ENCODE results near the gene PPARGC1A.

PPARGC1A gene

GRCh38 chr4:23837371-23837770 is 52.5 kb downstream of the PPARGC1A start:
- no peak for DNase-seq

GRCh38 chr4:23835774-23836478 is 53.9 kb downstream of the PPARGC1A start:
- no peak for DNase-seq

- no peak for DNase-seq
Observed at GRCh38 chr4:23828779-23829178, 61.1 kb downstream of the PPARGC1A start.

GRCh38 chr4:23828020-23828715 is 61.7 kb downstream of the PPARGC1A start:
- DNase-seq, result no peak

GRCh38 chr4:23822181-23822580 is 67.7 kb downstream of the PPARGC1A start:
- no peak for DNase-seq

GRCh38 chr4:23819041-23819511 is 70.8 kb downstream of the PPARGC1A start:
- DNase-seq, result no peak

- no peak for DNase-seq
Observed at GRCh38 chr4:23818097-23818885, 71.6 kb downstream of the PPARGC1A start.

GRCh38 chr4:23814996-23815660 is 74.7 kb downstream of the PPARGC1A start:
- no peak for DNase-seq

GRCh38 chr4:23814587-23814986 is 75.3 kb downstream of the PPARGC1A start:
- no peak for DNase-seq

GRCh38 chr4:23811161-23811560 is 78.7 kb downstream of the PPARGC1A start:
- no peak for DNase-seq

GRCh38 chr4:23805450-23805851 is 84.4 kb downstream of the PPARGC1A start:
- no peak for DNase-seq

- no peak for DNase-seq
Observed at GRCh38 chr4:23789762-23790161, 100.1 kb downstream of the PPARGC1A start.

- DNase-seq, result no peak
Observed at GRCh38 chr4:23788460-23788859, 101.4 kb downstream of the PPARGC1A start.

GRCh38 chr4:23788027-23788426 is 101.8 kb downstream of the PPARGC1A start:
- DNase-seq, result no peak

- no peak for DNase-seq
Observed at GRCh38 chr4:23782778-23783437, 106.9 kb downstream of the PPARGC1A start.

GRCh38 chr4:23779839-23780238 is 110.0 kb downstream of the PPARGC1A start:
- DNase-seq, result no peak

GRCh38 chr4:23779422-23779821 is 110.4 kb downstream of the PPARGC1A start:
- DNase-seq, result no peak

GRCh38 chr4:23775694-23776093 is 114.2 kb downstream of the PPARGC1A start:
- DNase-seq, result no peak

- DNase-seq, result no peak
Observed at GRCh38 chr4:23774909-23775308, 114.9 kb downstream of the PPARGC1A start.

GRCh38 chr4:23773884-23774636 is 115.8 kb downstream of the PPARGC1A start:
- no peak for DNase-seq

- no peak for DNase-seq
Observed at GRCh38 chr4:23770011-23770410, 119.8 kb downstream of the PPARGC1A start.

GRCh38 chr4:23769406-23769805 is 120.4 kb downstream of the PPARGC1A start:
- DNase-seq, result no peak
